Left lobe of liver (tissue), 1 donor: ENCODE measurements around the gene WDR75. TPM values are rescaled to one million over a fixed set of nuclear protein-coding genes. Genes with fewer than 3 reads are reported as not detected.

ENCODE experiments used
- total RNA-seq: library from RNA; stranded (reverse); gene quantifications from one replicate; pipeline ENCODE4 v1.2.1, GENCODE V29; 2021
- donor health status: DM: no; HTN: yes; CAD: no.

Gene WDR75
- total RNA-seq, 1 donor from 2014 or later: 9.0 TPM

Other genes starting within 250 kb of the WDR75 start
- 151 TPM for gene SLC40A1, start 139.3 kb downstream of the WDR75 start, total RNA-seq
- 19.1 TPM for gene ASNSD1, start 220.0 kb downstream of the WDR75 start, total RNA-seq
- 3.5 TPM for gene ANKAR, start 233.2 kb downstream of the WDR75 start, total RNA-seq